Effector CD8-positive, alpha-beta T cell (primary cell): ENCODE results near the gene FUT7.
"Not testable (repeated sequence)": the region's sequence is repeated elsewhere in the genome, so short reads cannot be mapped to it uniquely, and the experiment has no call there.

Experiments used
- DNase-seq: peaks from one replicate; lab custom pipeline; 2025; lab: John Stamatoyannopoulos, UW

Gene FUT7

DNA sequence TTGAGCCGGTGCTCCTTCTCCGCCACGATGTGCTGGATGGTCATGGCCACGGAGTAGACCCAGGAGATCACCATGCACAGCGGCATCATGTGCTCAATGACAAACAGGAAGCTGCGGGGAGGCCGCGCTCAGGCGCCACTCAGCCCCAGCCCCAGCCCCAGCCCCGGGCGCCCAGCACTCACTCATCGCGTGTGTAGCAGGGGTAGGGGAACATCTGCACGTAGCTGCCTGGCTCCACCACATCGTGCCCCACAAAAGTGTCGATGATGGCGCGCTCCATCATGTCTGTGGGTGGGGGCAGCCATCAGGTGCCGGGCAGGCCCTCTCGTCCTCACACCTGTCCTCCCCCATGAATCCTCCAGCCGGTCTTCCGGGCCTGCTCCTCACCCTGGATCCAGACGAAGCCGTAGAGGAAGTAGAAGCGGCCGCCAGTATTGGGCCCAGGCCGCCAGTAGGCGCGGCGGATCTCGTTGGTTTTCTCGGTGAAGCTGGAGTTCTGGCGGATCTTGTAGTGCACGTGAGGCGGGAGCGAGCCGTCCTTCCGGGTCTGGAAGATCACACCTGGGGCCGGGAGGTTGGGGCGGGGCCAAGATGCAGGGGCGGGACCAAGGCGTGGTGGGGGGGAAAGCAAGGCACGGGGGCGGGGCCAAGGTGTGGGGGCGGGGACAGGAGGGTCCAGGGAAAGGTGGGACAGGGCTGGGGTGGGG lies 13.9 kb downstream of the FUT7 start:
- DNase-seq, result no peak

DNA sequence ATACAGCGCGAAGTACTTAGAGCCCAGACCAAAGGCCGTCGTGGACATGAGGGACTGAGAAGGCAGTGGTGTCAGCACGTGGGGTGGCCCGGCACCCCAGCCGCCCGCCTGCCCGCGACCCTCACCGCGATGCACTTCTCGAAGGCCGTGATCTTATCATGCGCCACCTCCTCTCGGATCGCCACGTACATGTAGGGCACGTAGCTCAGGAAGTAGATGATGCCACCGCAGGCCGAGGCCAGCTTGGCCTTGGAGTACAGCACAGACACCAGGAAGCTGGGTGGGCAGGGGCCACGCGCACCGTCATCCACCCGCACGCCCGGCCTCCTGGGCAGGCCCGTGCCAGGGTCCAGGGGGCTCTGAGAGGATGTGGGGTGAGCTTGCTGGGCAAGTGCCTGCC lies 14.8 kb downstream of the FUT7 start:
- no peak for DNase-seq

DNA sequence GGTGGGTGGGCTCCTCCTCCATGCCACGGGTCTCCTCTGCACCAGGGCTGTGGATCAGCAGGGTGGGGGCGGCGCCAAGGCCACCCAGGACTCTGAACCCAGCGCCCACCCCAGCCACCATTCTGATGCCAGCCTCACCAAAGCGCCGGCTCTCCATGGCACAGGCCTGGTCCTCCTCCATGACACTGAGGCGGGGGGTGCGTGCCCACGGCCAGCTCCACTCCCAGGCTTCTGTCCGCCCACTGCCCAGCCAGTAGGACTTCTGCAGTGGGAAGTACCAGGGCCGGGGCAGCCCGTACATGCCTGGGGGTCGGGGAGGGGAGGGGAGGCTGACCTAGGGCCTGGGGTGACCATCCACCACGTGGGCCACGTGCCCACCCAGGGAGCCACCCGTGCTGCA lies 15.5 kb downstream of the FUT7 start:
- DNase-seq, result no peak

DNA sequence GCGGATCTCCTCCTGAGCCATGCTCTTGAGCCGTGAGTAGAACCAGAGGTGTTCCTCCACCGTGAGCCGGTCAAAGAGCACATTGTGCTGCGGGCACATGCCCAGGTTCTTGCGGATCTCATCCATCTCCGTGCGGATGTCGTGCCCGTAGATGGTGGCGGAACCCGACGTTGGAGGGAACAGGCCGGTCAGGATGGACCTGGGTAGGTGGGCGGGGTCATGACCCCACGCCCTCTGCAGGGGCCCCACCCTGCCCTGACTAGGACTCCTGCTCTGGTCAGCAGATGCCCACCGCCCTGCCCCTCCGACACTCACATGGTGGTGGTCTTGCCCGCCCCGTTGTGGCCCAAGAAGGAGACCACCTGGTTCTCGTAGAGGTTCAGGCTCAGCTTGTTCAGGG lies 15.9 kb downstream of the FUT7 start:
- no peak for DNase-seq

DNA sequence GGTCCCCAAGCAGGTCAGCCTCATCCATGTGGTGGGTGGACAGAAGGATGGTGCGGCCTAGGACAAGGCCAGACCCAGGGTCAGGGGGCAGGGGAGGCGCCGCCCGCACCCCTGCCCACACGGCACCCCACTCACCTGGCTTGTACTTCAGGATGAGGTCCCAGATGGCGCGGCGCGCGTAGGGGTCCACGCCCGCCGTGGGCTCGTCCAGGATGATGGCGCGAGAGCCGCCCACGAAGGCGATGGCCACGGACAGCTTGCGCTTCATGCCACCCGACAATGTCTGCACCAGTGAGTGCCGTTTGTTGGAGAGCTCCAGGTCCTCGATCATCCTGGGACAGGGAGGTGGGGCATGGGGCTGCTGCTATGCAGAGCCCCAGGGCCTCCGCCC lies 16.4 kb downstream of the FUT7 start:
- no peak for DNase-seq

DNA sequence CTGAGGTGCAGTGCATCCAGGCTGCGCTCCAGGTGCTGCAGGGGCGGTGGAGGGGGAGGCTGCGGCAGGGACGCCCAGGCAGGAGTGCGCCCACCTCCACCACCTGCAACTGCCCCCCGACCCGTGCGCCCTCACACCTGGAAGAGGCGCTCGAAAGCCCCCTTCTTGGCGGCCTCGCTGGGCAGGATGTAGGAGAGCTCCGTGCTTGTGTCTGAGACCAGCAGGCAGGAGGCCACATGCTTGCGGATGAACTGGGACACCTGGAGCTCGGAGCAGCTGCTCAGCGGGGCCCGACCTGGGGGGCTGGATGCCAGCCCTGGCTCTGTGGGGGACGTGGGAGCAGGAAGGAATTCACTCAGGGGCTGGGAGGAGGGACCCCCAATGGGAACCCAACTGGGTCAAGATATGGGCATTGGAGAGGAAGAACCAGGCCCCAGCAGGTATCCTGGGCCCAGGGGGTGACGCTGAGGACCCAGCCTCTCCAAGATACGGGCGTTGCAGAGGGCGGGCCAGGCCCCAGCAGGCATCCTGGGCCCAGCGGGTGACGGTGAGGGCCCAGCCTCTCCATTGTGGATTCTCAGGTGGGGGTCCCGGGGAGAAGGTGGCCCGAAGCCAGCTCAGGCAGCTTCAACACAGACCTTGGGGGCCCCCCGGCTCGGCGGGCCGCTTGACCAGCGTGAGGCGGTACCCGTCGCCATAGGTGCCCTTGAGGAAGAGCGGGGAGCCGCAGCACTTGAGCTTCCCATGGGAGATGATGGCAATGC lies 16.9 kb downstream of the FUT7 start:
- DNase-seq, result no peak

DNA sequence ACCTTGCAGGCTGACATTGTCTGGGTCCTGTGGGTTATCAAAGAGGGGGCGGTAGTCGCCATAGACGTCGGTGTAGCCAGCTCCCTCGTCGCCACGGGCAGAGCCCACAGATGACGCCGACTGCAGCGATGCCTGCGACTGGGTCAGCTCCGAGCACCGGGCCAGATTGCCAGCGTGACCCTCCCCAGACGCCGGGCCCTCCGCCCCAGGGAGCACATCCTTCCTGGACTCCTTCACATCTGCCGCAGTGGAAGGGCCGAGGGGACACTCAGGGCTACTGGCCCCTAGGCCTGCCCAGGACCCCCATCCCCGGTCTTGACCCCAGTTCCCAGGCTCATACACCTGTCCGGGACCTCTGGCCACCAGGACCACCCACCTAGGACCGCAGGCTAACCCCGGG lies 17.7 kb downstream of the FUT7 start:
- no peak for DNase-seq

DNA sequence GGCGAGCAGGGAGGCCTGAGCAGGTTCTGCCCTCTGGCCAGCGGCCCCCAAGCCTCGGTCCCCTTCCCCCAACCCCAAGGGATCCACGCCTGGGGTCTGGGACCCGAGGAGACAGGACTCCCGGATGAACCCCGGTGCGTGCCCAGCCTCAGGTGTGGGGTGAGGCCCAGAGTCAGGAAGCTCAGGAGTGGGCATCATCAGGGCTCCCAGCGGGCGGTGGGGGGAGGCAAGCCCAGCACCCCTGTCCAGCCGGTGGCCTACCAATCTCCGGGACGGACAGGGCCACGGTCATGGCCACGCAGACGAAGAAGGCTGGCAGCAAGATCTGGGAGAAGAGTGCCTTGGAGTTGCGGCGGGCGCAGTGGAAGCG lies 18.3 kb downstream of the FUT7 start:
- no peak for DNase-seq

DNA sequence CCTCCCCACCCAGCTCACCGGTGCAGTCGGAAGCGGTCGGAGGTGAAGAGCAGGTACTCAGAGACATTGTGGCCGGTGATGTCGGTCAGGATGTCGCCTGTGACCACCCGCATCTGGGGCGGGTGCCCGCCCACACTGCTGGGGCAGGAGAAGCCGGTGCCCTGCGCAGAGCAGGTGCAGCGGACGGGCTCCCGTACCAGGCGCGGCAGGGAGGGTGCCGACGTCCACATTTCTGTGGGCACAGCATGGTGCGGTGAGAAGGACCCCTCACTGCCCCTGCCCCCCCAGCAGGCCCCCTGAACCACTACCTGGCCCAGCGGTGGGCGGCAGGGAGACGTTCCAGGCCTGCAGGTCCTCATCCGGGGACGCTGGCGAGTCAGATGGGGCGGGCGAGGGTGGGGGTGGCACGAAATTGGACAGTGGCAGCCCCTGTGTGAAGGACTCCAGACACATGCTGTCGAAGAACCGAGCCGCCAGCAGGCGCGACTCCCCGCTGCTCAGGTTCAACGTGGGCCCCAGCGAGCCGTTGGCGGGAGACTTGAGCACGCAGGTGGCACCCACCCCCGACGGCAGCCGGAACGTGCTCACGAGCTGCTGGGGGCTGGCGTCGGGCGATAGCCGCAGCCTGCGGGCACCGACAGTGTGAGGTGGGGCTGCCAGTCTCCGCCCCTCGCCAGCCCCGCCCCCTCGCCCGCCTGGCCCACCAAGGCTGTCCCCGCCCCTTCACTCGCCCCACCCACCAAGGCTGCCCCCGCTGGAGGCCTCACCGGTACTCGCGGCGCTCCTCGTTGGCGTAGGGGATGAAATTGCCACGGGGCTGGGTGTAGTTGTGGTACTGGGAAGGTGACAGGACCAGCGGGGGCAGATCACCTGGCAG lies 19.0 kb downstream of the FUT7 start:
- DNase-seq, result no peak

DNA sequence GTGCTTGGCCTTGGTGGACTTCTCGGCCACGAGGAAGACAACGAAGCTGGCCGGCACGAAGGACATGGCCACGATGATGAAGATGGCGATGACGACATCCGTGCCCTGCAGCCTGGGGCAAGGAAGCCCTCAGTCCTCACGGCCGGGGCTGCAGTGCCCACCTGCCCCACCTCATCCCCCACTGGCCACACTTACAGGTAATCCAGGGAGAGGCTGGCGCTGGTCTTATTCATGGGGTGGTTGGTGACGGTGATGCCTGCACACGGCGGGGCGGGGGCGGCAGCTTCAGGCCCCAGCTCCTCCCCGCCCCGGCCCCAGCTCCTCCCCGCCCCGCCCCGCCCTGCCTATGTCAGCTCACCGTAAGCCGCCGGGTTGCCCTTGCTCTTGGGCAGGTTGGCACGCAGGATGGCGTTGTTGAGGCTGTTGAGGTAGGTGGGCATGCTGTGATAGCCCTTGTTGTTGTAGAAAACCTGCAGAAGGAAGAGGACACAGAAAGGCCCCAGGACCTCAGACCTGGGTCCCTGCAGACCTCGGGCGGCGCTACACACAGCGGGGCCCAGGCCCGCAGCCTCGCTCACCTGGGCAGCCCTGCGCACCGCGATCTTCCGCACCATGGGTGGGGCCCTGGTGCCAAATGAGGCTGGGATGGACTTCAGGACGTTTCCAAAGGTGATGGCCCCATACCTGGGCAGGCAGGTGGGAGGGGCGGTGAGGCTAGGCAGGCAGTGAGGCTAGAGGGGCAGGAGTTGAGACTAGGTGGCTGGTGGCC lies 19.8 kb downstream of the FUT7 start:
- DNase-seq, result no peak

DNA sequence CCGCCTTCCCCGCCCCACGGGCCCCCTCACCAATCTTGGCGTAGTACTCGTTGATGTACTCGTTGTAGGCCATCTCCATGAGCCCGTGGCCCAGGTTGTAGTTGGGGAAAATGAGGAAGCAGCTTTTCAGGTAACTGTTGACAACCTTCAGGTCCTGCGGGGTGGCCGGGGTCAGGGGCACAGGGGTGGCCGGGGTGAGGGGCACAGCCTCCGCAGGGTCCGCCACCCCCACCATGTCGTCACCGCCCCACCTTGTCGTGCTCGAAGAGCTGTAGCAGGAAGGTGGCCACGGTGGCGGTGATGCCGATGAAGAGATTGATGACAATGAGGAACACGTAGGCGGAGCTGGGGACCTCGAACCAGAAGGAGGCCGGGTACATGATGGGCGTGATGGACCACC lies 20.7 kb downstream of the FUT7 start:
- DNase-seq, result no peak

DNA sequence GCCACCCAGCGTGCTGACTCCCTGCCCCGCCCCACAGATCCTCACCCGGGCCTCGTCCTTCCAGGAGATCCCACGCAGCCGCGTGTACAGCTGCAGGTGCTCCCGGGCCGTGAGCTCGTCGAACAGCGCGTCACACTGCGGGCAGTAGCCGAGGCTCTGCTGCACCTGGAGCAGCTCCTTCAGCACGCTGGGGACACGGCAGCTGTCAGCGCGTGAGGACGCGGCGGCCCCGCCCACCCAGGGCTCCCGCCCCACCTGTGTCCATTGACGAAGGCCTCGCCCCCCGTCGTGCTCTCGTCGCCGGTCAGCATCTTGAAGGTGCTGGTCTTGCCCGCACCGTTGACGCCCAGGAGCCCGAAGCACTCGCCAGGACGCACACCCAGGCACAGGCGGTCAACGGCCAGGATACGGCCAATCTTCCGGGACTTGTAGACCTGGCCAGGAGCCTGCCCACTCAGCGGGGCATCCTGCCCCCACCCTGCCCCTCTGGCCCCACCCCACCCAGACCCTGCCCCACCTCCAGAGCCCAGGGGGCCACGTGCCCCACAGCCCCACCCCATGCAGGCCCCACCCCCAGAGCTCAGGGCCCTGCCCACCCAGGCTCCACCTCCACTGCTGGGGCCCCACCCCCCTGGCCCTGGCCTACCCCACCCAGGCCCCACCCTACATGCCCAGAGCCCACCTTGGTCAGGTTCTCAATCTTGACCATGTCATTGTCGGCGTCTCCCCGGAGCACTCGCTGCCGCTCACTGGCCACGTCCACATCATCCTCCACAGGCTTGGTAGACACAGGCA lies 21.8 kb downstream of the FUT7 start:
- no peak for DNase-seq

DNA sequence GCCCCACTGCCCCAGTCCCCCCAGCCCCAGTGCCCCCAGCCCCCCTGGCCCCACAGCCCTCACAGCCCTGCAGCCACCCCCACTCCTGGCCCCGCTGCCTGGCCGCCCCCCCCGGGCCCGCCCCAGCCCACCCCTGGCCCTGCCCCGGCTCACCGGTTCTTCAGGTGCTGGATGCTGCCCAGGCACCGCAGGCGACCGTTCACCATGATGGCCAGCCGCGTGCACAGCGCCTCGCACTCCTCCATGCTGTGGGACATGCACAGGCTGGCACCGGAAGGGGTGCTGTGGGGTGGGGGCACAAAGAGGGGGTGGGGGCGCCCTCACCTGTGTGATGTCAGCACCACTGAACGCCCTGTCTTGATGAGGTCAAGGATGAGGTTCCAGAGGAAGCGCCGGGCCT lies 22.7 kb downstream of the FUT7 start:
- no peak for DNase-seq

DNA sequence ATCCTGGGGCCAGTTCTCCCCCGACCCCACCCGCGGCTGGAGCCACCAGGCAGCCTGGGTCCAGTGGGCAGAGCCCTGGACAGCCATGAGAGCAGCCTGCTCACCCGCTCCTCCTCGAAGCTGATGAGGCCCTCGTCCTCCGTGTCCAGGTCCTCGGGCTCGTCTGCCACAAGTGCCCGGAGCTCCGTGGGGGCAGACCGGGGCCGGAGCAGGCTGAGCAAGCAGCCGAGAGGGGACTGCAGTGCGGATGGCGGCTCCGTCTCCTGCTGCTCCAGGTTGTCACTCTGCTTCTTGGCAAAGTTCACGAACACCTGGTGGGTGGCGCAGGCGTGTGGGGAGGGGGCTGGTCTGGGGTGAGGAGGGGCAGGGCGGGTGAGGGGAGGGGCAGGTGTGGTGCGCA lies 23.6 kb downstream of the FUT7 start:
- no peak for DNase-seq

DNA sequence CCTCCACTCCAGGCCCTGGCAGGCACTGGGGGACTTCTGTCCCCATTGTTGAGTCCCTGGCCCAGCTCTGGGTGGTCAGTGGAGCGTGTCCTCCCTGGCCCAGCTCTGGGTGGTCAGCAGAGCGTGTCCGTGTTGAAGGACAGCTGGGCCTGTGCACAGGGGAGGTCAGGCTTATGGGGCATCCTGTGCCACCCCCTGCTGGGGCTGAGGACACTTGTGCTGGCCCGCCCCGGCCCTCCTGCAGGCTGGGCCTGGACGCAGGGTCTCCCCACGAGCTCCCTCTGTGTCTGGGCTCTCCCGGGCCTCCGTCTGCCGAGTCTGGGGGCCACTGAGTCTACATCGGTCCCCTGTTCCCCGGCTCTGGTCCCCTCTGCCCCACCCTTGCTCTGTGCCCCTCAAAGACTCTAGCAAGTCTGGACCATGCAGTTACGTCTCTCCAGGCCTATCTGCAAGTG lies 24.0 kb downstream of the FUT7 start:
- DNase-seq, result no peak

DNA sequence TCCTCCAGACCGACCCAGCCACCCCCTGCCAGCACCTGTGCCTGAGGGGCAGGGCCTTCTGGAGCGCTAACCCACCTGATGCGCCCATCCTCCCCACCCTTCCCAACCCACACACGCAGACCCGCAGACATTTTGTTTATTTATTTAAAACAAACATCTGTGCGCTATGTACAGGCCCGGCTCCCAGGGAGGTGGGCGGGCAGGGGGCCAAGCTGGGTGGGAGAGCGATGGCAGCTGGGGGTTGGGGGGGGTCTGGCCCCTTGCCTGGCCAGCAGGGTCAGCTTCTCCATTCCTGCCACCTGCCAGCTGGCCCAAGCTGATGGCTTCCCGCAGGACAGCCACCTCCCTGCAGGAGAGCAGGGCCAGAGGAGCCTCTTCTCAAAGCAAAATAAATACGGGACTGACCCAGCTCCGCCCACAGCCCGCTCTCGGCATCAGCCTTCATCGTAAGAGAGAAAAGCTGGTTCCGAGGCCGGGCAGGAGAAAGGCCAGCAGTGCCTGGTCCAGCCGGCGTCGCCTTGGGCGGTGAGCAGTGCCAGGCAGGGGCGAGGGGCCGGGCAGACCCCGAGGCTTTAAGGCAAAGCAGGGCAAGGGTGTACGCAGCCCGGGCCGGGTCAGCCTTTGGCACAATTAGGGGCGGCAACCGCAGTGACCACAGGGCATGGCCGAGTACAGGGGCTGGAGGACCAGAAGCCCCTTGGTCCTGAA lies 24.6 kb downstream of the FUT7 start:
- DNase-seq, result no peak

DNA sequence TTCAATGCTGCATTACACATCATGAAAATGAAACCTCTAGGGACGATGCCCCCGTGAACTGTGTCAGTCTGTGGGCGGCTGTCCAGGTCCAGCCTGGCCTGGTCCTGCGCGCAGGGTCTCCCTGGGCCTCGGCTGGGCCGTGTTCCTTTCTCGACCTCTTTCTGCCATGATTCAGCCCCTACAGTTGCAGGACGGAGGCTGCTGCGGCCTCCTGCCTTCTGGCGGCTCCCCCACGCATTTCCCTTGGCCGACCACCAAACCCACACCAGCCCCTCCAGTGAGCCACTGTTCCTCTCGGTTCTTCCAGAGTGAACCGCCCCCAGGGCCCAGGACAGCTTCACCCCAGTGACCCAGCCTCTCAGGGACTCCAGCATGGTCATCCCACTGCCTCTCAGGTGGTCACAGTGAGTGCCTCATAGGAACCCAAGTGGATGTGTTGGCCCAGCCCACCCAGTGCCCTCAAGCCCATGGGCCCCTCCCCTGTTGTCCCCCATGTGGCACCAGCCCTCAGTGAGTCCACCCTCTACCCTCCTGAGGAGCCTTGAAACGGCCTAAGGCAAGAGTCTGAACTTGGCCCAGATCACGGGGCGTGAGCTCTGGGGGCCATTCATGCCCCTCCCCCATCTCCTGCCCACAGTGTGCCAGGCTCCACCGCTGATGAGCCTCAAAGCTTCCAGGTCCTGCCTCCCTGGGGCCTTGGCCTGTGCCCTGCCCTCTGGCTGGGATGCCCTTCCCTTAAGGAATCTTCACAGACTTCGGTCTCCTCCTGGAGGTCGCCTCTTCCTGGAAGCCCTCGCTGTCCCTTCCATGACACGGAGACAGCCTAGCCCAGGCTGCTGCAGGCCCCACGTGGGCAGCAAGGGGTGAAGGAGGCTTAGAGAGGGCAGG lies 25.5 kb downstream of the FUT7 start:
- DNase-seq, result no peak

DNA sequence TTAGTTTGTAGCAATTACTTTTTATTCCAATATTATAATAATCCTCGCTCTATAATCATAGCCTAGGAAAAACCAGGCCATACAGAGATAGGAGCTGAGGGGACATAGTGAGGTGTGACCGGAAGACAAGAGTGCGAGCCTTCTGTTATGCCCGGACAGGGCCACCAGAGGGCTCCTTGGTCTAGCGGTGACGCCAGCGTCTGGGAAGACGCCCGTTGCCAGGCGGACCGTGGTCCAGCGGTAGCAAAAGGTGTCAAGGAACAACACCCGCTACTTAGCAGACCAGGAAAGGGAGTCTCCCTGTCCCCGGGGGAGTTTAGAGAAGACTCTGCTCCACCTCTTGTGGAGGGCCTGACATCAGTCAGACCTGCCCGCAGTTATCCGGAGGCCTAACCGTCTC lies 27.6 kb downstream of the FUT7 start:
- DNase-seq, result not testable (repeated sequence)

DNA sequence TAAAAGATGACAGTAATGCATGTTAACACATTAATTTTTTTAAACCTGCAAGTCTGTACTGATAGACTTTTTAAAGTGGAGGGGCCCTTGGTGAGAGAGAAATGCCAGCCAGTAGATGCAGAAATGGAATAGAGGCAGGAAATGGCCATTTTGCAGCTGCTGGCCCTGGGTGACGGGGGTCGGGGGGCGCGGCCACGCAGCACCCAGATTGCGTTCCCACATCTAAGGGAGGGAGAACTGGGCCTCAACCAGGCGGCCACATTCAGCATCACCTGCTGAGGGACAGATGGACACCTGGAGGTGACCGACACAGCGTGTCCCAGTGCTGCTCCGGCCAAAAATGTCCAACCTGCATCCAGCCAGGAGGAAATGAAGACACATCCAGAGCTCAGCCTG lies 29.2 kb downstream of the FUT7 start:
- DNase-seq, result no peak
